NCI-H345 treated with DMSO at 0.1 percent for 48 hours (cell line): Measurements from ENCODE around the gene MIGA2.
"Not testable (repeated sequence)": the region's sequence is repeated elsewhere in the genome, so short reads cannot be mapped to it uniquely, and the experiment has no call there.

Experiments
- DNase-seq: peaks from one replicate; lab custom pipeline; 2025; ENCODE audit not compliant: unreplicated experiment; lab: John Stamatoyannopoulos, UW

The MIGA2 gene

DNA sequence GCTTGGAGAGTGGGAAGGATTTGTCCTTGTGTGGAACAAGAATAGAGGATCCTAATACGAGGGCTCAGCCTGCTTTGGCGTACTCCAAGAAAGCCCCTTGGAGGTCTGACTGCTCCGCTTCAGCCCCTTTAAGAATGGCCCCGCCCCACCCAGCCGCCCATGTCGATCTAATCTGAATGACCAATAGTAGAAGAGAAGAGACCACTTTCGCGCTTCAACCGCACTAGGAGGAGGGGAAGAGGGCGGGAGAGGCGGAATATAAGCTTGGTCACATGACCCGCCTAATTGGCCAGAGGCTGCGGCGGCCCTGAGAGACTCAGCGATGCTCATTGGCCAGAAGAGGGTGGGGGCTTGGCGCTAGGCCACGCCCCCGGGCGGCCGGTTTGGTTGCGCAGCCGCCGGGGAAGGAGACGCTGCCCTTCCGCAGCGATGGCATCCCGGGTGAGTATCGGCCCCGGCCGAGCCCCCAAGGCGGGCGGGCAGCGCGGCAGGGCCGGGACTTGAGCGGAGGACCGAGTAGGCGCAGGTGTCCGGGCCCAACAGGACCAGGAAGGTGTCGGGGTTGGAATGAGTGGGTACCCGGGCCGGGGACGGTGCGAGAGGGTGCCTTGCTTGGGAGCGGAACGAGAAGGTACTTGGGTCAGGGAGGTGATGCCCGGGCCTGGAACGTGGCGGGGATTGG, at the start of gene MIGA2:
Gene MIGA2 (plus strand): TSS at position 386 of the 682 bp plus-strand sequence. CDS start 3,969 bp downstream, outside the sequence.
- DNase-seq, result peak; percentile 100

DNA sequence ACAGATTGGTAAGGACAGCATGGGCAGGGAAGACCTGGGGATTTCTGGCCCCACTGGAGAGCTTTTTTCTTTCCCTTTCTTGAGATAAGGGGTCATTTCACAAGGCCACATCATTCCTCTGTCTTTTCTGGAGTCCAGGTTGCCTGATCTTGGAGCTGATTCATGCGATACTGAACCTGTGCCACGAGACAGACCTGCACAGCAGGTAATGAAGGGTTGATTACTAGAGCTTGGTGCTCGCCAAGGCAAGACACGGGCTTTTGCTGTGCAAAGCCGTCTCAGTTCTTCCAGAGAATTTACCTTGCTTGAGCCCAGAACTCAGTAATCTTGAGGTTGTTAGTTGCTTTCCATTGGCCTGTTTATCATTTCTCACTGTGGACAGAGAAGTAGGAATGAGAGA, 49.8 kb upstream of the MIGA2 start:
- no peak for DNase-seq

GRCh38 chr9:128987805-128988204, 48.6 kb upstream of the MIGA2 start:
- DNase-seq, result no peak

- no peak for DNase-seq
Observed at GRCh38 chr9:128992995-128993394, 43.4 kb upstream of the MIGA2 start.

DNA sequence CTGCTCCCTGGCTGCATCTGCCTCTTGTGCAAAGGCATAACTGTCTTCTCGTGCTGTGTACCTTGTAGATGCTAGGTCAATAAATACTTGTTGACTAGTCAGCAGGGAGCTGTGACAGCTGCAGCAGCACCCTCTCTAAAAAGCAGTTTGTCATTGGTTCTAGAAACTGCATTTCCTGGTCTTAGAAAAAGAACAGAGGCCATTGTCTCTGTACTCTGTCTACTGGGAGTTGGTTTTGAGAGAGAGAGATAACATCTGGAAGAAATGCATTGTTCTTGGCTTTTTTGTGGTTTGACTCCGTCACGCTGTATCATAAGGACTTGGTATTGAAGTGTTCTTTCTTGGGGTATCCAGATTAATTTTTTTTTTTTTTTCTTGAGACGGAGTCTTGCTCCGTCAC, 40.6 kb upstream of the MIGA2 start:
- DNase-seq, result peak; percentile 72

DNA sequence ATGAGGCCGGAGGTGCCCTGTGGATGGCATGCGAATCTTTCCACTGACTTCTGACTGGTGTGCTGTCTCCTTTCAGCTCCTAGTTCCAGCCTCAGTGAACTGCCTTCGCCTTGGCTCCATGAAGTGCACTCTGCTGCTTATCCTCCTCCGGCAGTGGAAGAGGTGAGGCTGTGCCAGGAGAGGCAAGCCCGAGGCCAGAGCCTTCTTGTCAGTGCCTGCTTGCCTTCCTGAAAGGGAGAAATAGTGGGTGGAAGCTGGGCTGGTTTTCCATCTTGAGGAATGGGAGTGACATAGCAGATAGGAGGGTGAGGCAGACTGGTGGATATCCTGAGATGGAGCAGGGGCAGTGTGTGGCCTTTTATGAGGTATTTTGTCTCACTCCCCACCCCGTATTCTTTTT, 38.0 kb upstream of the MIGA2 start:
- DNase-seq, result no peak

DNA sequence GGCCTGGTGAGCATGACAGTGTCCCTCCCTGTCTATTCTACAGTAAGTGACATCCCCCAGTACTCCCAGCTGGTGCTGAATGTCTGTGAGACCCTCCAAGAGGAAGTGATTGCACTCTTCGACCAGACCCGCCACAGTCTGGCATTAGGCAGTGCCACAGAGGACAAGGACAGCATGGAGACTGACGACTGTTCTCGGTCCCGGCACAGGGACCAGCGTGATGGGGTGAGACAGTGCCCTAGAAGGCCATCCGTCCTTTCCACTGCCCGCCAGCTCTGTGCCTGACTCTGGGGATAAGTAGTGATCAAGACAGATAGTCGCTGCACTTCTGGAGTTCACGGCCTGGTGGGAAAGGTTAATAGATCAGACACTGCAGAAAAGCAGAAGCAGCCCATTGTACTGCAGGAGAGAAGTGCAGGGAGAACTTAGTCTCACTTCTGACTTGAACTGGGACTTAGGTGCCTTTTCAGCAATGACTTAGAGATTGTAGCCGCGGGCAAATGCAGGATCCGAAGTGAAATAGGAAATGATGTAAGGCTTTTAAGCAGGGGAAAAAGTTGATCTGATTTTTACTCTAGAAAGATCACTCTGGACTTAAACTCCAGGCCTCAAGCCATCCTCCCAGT, 36.7 kb upstream of the MIGA2 start:
- DNase-seq, result no peak

DNA sequence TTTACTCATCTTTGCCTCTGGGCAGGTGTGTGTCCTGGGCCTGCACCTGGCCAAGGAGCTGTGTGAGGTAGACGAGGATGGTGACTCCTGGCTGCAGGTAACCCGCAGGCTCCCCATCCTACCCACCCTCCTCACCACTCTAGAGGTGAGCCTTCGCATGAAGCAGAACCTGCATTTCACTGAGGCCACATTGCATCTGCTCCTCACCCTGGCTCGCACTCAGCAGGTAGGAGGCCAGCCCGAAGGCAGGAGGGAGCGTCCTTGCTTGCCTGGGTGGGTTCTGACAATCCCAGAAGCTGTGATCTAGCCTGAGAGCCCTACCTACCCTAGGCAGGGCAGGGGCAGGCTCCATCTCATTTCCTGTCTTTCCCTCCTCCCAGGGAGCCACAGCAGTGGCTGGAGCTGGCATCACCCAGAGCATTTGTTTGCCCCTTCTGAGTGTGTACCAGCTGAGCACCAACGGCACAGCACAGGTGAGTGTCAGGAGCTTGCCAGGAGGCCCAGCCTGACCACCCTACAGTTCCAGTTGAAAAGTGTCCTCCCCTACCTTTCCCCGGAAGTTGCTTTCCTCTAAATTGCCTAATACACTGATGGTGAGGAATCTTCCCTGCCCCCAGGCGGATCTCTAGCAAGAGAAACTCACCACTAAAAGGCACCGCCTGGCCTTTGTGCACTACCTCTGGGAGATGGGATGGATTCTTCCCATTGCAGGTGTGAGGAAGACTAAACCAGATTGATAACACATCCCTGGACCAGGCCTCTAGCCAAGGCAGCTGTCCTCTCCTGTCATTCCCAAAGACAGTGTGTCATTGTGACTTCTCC, 34.7 kb upstream of the MIGA2 start:
- DNase-seq, result no peak

DNA sequence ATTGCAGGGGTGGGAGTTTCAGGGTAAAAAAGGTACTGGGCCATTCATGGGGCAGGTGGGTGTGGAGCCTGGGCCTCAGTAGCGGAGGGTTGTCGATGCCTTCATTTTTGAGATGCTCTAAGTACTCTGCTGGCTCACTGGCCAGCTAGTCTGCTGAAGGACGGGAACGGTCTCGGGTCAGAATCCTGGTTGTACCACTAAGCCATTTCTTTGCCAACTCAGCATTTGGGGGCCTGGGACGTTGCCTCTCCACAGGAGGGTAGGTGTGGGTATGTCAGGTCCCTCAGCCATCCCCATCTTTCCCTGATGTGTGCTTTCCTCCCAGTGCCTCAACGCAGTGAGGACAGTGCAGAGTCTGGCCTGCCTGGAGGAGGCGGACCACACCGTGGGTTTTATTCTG, 33.4 kb upstream of the MIGA2 start:
- DNase-seq, result no peak

DNA sequence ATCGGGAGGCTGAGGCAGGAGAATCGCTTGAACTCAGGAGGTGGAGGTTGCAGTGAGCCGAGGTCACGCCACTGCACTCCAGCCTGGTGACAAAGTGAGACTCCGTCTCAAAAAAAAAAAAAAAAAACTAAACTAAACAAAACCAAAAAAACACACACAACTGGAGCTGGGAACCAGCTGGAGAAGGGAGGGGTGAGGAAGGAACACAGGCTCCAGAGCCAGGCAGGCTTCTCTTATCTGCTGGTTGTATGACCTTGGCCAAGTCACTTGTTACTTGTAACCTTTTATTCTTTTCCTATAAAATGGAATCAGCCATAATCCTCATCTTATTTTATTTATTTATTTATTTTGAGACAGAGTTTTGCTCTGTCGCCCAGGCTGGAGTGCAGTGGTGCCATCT, 32.3 kb upstream of the MIGA2 start:
- DNase-seq, result not testable (repeated sequence)

- no peak for DNase-seq
Observed at GRCh38 chr9:129005336-129005997, 31.0 kb upstream of the MIGA2 start.

DNA sequence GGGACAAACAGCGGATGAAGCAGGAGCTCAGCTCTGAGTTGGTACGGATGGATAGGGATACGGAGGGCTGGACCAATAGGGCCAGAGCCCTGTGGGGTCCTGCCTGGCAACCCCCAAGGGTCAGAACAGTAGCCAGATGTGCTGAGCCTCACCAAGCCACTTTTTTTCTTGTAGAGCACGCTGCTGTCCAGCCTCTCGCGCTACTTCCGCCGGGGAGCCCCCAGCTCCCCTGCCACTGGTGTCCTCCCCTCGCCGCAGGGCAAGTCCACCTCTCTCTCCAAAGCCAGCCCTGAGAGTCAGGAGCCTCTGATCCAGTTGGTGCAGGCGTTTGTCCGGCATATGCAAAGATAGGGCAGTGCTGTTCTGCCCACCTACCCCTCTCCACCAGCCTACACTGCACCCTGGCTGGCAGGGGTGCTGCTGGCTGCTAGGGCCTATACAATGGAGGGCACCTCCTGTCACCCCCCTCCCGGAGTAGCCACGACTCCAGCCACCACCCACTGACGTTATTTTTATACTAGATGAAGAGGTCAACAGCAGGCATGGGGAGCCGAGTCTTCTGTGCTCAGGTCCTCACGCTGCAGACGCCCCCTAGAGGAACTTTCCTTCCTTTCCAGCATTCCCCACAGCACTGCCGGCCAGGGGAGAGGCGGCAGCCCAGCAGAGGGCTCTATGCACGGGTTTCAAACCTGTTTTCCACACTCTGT, 29.9 kb upstream of the MIGA2 start:
- peak; percentile 75 for DNase-seq

DNA sequence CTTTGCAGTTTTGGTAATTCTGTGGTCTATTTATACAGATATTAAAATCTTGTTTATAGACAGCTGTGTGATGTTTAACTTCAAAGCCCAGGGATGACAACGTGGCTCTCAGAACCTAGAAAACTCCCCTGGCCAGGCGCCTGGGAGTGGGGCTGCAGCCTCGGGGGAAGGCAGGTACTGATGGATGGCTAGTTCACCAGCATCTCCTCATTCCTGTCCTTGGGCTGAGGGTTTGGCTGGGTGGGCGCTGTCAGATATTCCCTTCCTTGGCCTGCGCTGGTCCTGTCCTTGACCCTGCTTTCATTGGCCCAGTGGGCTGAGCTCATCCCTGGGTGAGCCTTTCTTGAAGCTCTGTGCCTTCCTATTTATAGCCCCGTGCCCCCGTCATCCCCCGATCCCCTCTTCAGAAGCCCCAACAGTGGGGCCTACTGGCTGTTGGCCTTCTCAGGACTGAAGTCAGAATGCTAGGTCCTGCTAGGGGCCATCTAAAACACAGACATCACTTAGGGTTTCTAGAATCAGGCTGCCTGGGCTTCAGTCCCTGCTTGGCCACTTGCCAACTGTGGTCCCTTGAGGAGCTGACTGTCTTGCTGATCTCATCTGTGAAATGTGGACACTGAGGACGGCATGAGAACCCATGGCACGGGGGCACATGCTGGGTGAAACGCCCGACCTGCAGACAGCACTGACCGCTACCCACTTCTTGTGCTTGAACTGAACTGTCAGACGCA, 29.2 kb upstream of the MIGA2 start:
- DNase-seq, result no peak

- DNase-seq, result peak; percentile 65
Observed at GRCh38 chr9:129007766-129008468, 28.5 kb upstream of the MIGA2 start.

- no peak for DNase-seq
Observed at GRCh38 chr9:129008469-129008965, 27.9 kb upstream of the MIGA2 start.

- DNase-seq, result no peak
Observed at GRCh38 chr9:129008986-129009583, 27.3 kb upstream of the MIGA2 start.

GRCh38 chr9:129009584-129010141, 26.8 kb upstream of the MIGA2 start:
- no peak for DNase-seq

DNA sequence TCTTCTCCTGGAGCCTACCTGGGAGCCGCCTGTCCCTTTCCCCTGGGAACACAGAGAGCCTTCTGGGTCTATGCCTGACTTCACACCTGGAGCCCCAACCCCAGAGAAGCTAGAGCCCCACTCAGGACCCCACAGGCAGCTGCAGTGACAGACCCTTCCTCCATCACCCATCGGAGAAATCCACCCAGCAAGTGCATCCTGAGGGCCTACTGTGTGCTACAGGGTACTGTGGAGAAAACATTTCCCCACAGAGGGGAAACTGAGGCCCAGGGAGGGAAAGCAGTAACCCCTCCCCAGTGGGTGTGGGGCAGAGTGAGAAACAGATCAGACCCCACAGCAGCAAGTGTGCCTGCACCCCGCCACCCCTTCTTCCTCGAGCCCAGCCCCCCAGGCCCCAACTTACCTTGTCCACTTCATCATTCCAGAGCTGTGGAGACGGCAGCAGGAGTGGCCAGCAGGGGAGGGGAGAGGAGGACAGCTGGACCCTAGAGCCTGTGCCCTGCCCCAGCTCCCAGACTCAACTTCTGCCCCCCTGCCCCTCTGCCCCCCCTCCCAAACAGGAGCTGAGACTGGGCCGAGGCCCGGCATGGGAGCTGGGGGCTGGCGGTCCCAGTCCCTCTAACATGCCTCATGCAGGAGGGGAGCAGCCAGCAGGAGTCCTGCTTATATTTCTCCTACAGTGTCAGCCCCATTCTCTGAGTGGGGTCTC, 26.0 kb upstream of the MIGA2 start:
- no peak for DNase-seq
